ENCODE data around the gene GEMIN5. TPM values are rescaled to one million over a fixed set of nuclear protein-coding genes. Genes with fewer than 3 reads are reported as not detected.

Gene GEMIN5
- total RNA-seq, 1 experiment from 2014 or later = 29.5 TPM

DNA sequence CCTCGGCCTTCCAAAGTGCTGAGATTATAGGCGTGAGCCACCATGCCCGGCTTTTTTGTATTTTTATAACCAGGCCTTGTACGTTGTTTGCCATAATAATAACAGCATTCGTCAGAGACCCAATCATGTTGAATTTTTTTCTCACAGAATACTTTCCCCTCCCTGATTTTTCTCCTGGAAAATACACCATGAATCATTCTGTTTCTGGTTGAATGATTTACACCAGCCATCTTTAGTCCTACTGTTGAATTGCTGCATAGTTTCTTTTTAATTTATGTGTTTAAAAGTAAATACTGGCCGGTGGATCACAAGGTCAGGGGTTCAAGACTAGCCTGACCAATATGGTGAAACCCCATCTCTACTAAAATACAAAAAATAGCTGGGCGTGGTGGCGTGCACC, 76.1 kb downstream of the GEMIN5 start:
- TF ChIP-seq POLR2AphosphoS5 (IDR thresholded peaks at IDR 0.05; ENCODE audit: low read depth, low read length) (no peak), SIN3A (IDR thresholded peaks at IDR 0.05; ENCODE audit: borderline replicate concordance, insufficient read depth, low read depth, low read length) (no peak), TCF7L2 (IDR thresholded peaks at IDR 0.05; ENCODE audit: low read depth, low read length) (no peak)
- TF ChIP-seq, protein P1, sequence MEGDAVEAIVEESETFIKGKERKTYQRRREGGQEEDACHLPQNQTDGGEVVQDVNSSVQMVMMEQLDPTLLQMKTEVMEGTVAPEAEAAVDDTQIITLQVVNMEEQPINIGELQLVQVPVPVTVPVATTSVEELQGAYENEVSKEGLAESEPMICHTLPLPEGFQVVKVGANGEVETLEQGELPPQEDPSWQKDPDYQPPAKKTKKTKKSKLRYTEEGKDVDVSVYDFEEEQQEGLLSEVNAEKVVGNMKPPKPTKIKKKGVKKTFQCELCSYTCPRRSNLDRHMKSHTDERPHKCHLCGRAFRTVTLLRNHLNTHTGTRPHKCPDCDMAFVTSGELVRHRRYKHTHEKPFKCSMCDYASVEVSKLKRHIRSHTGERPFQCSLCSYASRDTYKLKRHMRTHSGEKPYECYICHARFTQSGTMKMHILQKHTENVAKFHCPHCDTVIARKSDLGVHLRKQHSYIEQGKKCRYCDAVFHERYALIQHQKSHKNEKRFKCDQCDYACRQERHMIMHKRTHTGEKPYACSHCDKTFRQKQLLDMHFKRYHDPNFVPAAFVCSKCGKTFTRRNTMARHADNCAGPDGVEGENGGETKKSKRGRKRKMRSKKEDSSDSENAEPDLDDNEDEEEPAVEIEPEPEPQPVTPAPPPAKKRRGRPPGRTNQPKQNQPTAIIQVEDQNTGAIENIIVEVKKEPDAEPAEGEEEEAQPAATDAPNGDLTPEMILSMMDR (IDR thresholded peaks at IDR 0.05) = no peak
- TF ChIP-seq, protein P2, sequence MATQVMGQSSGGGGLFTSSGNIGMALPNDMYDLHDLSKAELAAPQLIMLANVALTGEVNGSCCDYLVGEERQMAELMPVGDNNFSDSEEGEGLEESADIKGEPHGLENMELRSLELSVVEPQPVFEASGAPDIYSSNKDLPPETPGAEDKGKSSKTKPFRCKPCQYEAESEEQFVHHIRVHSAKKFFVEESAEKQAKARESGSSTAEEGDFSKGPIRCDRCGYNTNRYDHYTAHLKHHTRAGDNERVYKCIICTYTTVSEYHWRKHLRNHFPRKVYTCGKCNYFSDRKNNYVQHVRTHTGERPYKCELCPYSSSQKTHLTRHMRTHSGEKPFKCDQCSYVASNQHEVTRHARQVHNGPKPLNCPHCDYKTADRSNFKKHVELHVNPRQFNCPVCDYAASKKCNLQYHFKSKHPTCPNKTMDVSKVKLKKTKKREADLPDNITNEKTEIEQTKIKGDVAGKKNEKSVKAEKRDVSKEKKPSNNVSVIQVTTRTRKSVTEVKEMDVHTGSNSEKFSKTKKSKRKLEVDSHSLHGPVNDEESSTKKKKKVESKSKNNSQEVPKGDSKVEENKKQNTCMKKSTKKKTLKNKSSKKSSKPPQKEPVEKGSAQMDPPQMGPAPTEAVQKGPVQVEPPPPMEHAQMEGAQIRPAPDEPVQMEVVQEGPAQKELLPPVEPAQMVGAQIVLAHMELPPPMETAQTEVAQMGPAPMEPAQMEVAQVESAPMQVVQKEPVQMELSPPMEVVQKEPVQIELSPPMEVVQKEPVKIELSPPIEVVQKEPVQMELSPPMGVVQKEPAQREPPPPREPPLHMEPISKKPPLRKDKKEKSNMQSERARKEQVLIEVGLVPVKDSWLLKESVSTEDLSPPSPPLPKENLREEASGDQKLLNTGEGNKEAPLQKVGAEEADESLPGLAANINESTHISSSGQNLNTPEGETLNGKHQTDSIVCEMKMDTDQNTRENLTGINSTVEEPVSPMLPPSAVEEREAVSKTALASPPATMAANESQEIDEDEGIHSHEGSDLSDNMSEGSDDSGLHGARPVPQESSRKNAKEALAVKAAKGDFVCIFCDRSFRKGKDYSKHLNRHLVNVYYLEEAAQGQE (IDR thresholded peaks at IDR 0.05; ENCODE audit: insufficient read depth in 1 of 2, low read depth in 2 of 2, low read length in 1 of 2) = no peak
- Histone ChIP-seq H3K36me3 (ENCODE audit: control insufficient read depth, insufficient read depth, low read length) (peaks cover 3% of the 10 kb centered on the region), H3K27ac (ENCODE audit: low read length) (no peak overlapping the region), H3K9me3 (ENCODE audit: control insufficient read depth, insufficient read depth, low read depth, low read length) (no peaks in the 10 kb centered on the region), H3K4me1 (ENCODE audit: control insufficient read depth, insufficient read depth, low read length) (peaks cover 29% of the 10 kb centered on the region), H3K4me3 (ENCODE audit: low read depth in 2 of 2, low read length in 2 of 2) (no peak overlapping the region), H3K27me3 (ENCODE audit: control insufficient read depth, insufficient read depth, low read length) (no peaks in the 10 kb centered on the region)
- ChIA-PET CTCF (no interaction called here), POLR2A (no interaction called here)
- BruUV-seq (replicated peaks) = no TSS peak
- intact Hi-C loops (cut with micrococcal nuclease; ENCODE audit: unreplicated experiment) = no loop called here
- ATAC-seq = no peak
- DNase-seq (ENCODE audit: low read depth, low spot score) = no peak
- in situ Hi-C loops (cut with HindIII; ENCODE audit: low pct_unique_long_range_greater_than_20kb, low sequenced_read_pairs) = no loop called here

DNA sequence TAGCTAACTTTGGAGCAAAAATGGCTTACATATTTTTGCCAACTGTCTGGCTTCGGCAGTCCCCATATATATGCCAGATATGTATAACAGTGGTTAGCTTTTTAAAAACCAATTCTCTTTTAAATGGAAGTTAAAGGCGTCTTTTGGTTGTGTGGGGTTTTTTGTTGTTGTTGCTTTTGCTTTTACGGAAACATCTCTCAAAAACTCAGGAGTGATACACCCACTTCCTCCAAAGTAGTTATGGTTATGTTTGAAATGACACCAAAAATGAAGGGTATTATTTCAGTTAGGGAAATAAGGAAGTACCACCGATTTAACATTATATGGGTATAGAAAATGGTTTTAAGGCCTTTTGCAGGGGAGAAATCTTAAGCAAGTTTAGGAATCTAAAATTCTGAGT, 77.2 kb downstream of the GEMIN5 start:
- ATAC-seq (no peak), DNase-seq (ENCODE audit: low read depth, low spot score) (no peak)
- Histone ChIP-seq H3K4me1 (ENCODE audit: control insufficient read depth, insufficient read depth, low read length) (peaks cover 32% of the 10 kb centered on the region), H3K4me3 (ENCODE audit: low read depth in 2 of 2, low read length in 2 of 2) (peak overlapping the region in 1 of 2 experiments; percentile 95; a peak in 1 of 4 replicates), H3K27ac (ENCODE audit: low read length) (peak overlapping the region; percentile 54), H3K27me3 (ENCODE audit: control insufficient read depth, insufficient read depth, low read length) (no peaks in the 10 kb centered on the region), H3K36me3 (ENCODE audit: control insufficient read depth, insufficient read depth, low read length) (peaks cover 3% of the 10 kb centered on the region), H3K9me3 (ENCODE audit: control insufficient read depth, insufficient read depth, low read depth, low read length) (no peaks in the 10 kb centered on the region)
- ChIA-PET CTCF (no interaction called here), POLR2A (no interaction called here)
- no TSS peak for BruUV-seq (replicated peaks)
- in situ Hi-C loops (cut with HindIII; ENCODE audit: low pct_unique_long_range_greater_than_20kb, low sequenced_read_pairs) = no loop called here
- TF ChIP-seq, protein P2 (IDR thresholded peaks at IDR 0.05; ENCODE audit: insufficient read depth in 1 of 2, low read depth in 2 of 2, low read length in 1 of 2) = no peak
- TF ChIP-seq TCF7L2 (IDR thresholded peaks at IDR 0.05; ENCODE audit: low read depth, low read length) = no peak
- TF ChIP-seq POLR2AphosphoS5 (IDR thresholded peaks at IDR 0.05; ENCODE audit: low read depth, low read length) = no peak
- TF ChIP-seq, protein P1 (IDR thresholded peaks at IDR 0.05) = no peak
- no peak for TF ChIP-seq SIN3A (IDR thresholded peaks at IDR 0.05; ENCODE audit: borderline replicate concordance, insufficient read depth, low read depth, low read length)
- intact Hi-C loops (cut with micrococcal nuclease; ENCODE audit: unreplicated experiment) = no loop called here

Measured in Panc1 (cell line).